IPS DF 19.7 (cell line): ENCODE results near the gene KRTAP10-7.
"Not testable (repeated sequence)": the region's sequence is repeated elsewhere in the genome, so short reads cannot be mapped to it uniquely, and the experiment has no call there.

Experiments
- DNase-seq: peaks from one replicate; pipeline ENCODE4 v3.0.0-alpha.2; 2013; ENCODE audit warnings: low read depth, low spot score

Gene KRTAP10-7

DNA sequence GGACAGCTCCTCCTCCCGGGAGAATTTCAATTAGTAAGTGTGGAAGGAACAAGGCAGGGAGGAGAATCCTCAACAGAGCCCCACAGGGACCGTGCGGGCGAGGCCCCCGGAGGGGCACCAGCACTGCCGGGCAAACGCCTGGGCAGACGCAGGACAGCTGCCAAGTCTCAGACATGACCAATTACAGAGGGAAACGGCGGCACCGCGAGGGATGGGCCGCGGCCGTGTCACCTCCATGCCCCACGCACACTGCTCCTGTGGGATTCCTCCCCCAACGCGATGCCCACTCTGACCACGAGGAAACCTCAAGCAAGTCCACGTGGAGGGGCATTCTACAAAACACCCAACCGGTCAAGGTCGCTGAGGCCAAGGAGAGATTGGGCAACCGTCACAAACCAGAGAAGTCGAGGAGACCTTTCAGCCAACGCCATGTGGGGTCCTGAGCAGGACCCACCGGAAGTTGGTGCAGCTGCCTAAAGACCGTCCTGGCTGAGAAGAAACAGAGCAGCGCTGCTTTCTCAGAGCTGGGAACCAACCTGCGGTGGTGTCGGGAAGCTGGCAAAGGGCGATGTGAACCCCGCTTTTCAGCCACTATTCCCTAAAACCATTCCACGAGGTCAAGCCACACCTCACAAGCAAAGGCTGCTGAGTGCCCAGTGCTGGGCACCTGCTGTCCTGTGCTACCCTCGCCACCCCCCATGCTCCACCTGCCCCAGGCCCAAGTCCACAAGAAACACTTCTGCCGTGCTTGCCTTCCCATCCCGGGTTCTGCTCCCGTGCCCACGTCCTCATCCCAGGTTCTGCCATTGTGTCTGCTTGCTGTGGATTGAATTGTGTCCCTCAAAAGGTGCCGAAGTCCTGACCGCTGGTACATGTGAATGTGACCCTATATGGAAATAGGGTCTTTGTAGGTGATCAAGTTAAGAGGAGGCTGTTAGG lies 28.3 kb upstream of the KRTAP10-7 start:
- DNase-seq, result no peak

GRCh38 chr21:44572959-44573583 lies 27.3 kb upstream of the KRTAP10-7 start:
- DNase-seq, result no peak

DNA sequence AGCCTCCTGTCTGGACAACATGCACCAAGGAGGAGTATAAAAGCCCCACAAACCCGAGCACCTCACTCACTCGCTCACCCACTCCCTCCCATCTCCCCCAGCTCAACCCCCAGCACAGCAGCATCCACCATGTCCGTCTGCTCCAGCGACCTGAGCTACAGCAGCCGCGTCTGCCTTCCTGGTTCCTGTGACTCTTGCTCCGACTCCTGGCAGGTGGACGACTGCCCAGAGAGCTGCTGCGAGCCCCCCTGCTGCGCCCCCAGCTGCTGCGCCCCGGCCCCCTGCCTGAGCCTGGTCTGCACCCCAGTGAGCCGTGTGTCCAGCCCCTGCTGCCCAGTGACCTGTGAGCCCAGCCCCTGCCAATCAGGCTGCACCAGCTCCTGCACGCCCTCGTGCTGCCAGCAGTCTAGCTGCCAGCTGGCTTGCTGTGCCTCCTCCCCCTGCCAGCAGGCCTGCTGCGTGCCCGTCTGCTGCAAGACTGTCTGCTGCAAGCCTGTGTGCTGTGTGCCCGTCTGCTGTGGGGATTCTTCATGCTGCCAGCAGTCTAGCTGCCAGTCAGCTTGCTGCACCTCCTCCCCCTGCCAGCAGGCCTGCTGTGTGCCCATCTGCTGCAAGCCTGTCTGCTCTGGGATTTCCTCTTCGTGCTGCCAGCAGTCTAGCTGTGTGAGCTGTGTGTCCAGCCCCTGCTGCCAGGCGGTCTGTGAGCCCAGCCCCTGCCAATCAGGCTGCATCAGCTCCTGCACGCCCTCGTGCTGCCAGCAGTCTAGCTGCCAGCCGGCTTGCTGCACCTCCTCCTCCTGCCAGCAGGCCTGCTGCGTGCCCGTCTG lies 26.6 kb upstream of the KRTAP10-7 start, which contains the start of gene KRTAP10-4:
KRTAP10-4 (plus strand) TSS at position 100 of the 827 bp plus-strand sequence; CDS start at position 130, 30 bp downstream.
- not testable (repeated sequence) for DNase-seq

DNA sequence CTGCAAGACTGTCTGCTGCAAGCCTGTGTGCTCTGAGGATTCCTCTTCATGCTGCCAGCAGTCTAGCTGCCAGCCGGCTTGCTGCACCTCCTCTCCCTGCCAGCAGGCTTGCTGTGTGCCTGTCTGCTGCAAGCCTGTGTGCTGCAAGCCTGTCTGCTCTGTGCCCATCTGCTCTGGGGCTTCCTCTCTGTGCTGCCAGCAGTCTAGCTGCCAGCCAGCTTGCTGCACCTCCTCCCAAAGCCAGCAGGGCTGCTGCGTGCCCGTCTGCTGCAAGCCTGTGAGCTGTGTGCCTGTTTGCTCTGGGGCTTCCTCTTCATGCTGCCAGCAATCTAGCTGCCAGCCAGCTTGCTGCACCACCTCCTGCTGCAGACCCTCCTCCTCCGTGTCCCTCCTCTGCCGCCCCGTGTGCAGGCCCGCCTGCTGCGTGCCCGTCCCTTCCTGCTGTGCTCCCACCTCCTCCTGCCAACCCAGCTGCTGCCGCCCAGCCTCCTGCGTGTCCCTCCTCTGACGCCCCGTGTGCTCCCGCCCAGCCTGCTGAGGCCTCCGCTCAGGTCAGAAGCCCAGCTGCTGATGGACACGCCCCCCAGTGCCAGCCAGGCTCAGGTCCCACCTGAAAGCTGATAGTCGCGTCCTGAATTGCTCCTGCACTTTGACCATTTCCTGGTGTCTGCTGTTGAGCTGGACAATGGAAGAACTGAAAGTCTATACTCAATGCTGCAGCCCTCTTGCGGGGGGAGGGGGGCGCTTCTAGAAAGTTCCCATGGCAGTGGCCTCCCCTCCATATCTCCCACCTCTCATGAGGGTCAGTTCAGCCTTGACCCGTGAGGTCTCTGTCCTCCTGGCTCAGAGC lies 25.7 kb upstream of the KRTAP10-7 start:
- DNase-seq, result no peak

DNA sequence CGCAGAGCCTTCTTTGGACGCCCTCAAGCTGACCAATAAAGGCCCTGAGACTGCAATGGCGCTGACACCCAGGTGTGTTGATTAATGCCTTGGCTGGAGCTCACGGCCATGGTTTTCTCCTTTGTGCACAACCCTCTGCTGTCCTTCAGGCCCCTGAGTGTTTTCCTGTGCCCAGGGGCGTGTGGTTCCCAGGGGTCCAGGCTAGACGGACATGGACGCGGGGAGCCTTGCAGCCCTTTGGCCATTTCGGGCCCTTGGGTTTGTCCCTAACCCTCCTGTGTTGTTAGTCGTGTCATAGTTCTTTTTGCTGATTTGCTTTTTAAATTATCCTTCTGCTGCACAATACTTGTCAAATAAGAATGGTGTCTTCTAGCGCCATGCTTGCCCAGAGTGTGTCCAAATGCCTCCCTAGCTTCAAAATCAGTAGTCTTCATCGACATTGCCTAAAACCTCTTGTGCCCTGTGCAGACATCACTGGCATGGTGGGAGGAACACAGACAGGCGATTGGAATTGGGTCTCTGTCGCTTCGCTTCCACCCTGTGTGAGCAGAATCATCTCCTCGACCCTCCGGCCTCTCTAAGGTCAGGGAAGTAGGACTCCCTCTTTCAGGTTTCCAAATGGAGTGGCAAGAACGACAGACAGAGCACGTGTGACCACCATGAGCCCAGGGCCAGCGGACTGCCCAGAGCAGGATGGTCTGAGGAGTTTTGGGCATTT lies 24.9 kb upstream of the KRTAP10-7 start:
- DNase-seq, result no peak

DNA sequence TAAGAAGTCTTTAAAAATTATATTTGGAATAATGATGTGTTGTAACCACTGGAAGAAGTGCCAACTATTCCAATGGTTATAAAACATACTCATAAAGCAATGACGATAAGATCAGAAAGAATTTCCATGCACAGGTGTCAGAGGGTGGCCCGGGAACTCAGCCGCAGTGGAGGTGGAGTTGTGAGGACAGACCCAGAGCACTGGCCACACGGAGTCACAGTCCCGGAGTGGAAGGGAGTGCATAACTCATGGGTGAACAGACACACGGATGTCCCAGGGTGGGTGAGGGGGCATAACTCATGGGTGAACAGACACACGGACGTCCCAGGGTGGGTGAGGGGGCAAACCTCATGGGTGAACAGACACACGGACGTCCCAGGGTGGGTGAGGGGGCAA lies 24.4 kb upstream of the KRTAP10-7 start:
- DNase-seq, result no peak

- DNase-seq, result no peak
Measured at GRCh38 chr21:44578371-44579055, 21.9 kb upstream of the KRTAP10-7 start.

- no peak for DNase-seq
Measured at GRCh38 chr21:44579056-44579832, 21.2 kb upstream of the KRTAP10-7 start.

DNA sequence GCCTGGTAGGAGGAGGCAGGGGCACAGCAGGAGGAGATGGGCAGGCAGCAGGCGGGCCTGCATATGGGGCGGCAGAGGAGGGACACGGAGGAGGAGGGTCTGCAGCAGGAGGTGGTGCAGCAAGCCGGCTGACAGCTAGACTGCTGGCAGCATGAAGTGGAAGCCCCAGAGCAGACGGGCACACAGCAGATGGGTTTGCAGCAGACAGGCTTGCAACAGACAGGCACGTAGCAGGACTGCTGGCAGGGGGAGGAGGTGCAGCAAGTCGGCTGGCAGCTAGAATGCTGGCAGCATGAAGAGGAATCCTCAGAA lies 20.6 kb upstream of the KRTAP10-7 start:
- no peak for DNase-seq

DNA sequence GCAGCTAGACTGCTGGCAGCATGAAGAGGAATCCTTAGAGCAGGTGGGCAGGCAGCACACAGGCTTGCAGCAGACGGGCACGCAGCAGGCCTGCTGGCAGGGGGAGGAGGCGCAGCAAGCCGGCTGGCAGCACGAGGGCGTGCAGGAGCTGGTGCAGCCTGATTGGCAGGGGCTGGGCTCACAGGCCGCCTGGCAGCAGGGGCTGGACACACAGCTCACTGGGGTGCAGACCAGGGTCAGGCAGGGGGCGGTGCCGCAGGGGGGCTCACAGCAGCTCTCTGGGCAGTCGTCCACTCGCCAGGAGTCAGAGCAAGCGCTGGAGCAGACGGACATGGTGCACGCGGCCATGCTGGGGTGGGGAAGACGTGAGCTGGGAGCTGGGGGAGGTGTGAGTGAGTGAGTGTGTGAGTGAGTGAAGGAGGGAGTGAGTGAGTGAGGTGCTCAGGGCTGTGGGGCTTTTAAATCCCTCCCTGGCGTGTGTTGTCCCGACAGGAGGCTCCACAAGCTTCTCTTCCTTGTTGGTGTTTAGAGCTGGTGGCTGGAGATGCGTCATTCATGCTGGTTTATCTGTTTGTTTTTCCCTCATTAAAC lies 20.1 kb upstream of the KRTAP10-7 start, which contains the start of gene KRTAP10-5:
KRTAP10-5 (minus strand) TSS at position 374 of the 591 bp plus-strand sequence; CDS start at position 348, 26 bp downstream.
- DNase-seq, result not testable (repeated sequence)

DNA sequence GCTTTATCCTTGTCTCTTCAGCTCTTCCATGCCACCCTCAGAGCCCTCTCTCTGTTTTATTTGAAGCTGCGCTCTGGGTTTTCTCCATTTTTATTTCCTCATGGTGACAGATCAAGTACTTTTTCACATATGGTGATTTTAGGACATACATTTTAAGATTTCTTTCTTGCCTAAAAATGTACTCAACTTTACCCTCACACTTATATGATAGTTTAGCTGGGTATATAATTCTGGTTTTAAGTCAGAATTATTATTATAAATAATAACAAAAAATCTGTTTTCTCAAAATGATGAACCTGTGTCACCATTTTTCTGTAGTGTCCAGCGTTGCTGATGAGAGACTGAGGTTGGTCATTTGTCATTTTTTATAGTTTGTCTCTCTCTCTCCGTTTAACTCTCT lies 19.2 kb upstream of the KRTAP10-7 start:
- DNase-seq, result no peak

- no peak for DNase-seq
Measured at GRCh38 chr21:44582055-44582454, 18.3 kb upstream of the KRTAP10-7 start.

DNA sequence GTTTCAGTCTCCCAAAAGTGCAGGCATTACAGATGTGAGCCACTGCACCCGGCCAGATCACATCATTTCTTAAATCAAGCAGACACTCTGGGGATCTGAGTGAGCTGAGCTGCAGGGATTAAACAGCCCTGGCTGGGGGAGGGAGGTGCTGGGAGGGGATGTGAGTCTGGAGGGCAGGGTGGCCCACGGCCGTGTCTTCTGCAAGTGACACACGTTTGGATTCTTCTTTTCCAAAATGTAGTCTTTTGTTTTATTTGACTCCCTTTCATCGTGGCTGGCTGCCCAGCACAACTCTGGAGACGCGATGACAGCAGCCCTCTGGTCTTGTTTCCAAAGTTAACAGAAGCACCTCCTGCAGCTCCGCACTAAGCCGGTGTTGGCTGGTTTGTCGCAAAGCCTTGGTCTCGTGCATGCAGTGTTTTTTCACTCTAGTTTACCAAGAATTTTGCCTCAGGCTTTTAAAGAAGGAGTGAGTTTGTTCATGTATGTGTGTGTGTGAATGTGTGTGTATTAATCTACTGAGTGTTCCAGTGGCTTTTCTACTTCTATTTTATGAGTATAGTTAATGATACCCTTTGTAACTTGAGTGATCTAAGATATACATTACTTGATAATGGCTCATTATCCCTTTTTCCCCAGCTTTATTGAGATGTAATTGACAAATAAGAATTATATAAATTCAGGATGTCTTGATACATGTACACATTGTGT lies 17.2 kb upstream of the KRTAP10-7 start:
- no peak for DNase-seq

- DNase-seq, result no peak
Measured at GRCh38 chr21:44583800-44584147, 16.6 kb upstream of the KRTAP10-7 start.

GRCh38 chr21:44585892-44586291 lies 14.5 kb upstream of the KRTAP10-7 start:
- no peak for DNase-seq

DNA sequence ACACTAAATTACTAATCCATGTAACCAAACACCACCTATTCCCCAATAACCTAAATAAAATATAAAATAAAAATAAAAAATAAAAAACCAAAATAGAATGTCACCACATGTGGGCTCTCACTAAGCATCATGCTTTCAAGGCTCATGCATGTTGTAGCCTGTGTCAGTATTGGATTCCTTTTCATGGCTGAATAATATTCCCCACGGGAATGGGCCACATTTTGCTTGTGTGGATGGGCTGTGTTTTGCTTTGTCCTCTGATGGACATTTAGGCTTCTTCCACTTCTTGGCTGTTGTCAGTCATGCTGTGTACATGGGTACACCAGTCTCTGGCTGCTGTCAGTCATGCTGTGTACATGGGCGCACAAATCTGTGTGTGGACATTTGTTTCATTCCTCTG lies 11.3 kb upstream of the KRTAP10-7 start:
- DNase-seq, result no peak

GRCh38 chr21:44589586-44590305 lies 10.7 kb upstream of the KRTAP10-7 start:
- DNase-seq, result no peak
